K562 (cell line): ENCODE data around the gene DIS3L. TPM values are rescaled to one million over a fixed set of nuclear protein-coding genes. Genes with fewer than 3 reads are reported as not detected.

Experiments
- ATAC-seq: fragments of 200-7000 bp; cut with Tn5 transposase; 3 replicates; pipeline ENCODE4 v1.9.1; 2020; ENCODE audit warnings: moderate library complexity
- BruUV-seq: library from RNA; stranded (reverse); fragments of 400-500 nt; replicated peaks from 2 replicates; lab custom pipeline; 2021; lab: Mats Ljungman, UMichigan
- CTCF ChIA-PET: fragments of 300-600 bp; formaldehyde crosslinking; extraction: SDS; loops from one replicate; lab custom pipeline; 2021; ENCODE audit warnings: low intra/inter-chr PET ratio; lab: Yijun Ruan, JAX
- POLR2A ChIA-PET: fragments of 300-600, 350-650 bp; sonication (Branson Sonifier 250); formaldehyde crosslinking; extraction: SDS; loops from one replicate; lab custom pipeline; 2021; ENCODE audit warnings: antibody characterized with exemption, inconsistent platforms; lab: Yijun Ruan, JAX
- DNase-seq, 4 experiments: peaks; one replicate each; pipeline versions ENCODE4 v3.0.0 to v3.0.0-alpha.2; 2011 to 2018; ENCODE audit warnings: low spot score in 3 of 4, mixed read lengths in 3 of 4; ENCODE audit errors: extremely low read depth in 1 of 4
- FAIRE-seq: peaks from 2 replicates; lab custom pipeline; 2011; peaks lifted over from hg19 to GRCh38; lab: Jason Lieb, UNC
- H2AFZ ChIP-seq: 2 replicates; pipeline ENCODE4 v1.6.0; 2011; ENCODE audit warnings: low read depth, low read length, control low read depth, inconsistent platforms
- H3K27ac ChIP-seq: fragments of 200-600 bp; 3 replicates; pipeline ENCODE4 v1.8.0; 2011; ENCODE audit warnings: low read depth, mild to moderate bottlenecking, control low read depth, inconsistent platforms, low read length, moderate library complexity, mixed read lengths; ENCODE audit errors: extremely low read depth
- H3K27me3 ChIP-seq, 2 experiments: fragments of 300-600 bp in 1 of 2; 2 replicates in 1 of 2; 3 replicates in 1 of 2; pipeline versions ENCODE4 v1.6.0 to v1.8.0; 2011; ENCODE audit warnings: inconsistent platforms in 2 of 2, low read length in 2 of 2, mild to moderate bottlenecking in 1 of 2, mixed read lengths in 1 of 2, moderate library complexity in 1 of 2; ENCODE audit not compliant: control insufficient read depth in 2 of 2, insufficient read depth in 2 of 2
- H3K36me3 ChIP-seq: fragments of 300-600 bp; 3 replicates; pipeline ENCODE4 v1.8.0; 2011; ENCODE audit warnings: mild to moderate bottlenecking, low read length, inconsistent platforms; ENCODE audit not compliant: control insufficient read depth, insufficient read depth
- H3K4me1 ChIP-seq, 2 experiments: fragments of 200-600 bp in 1 of 2; replicated peaks in 1 of 2; 2 replicates in 1 of 2; 3 replicates in 1 of 2; pipeline versions ENCODE4 v1.5.1 to v1.8.0; 2011; ENCODE audit warnings: inconsistent platforms in 2 of 2, low read length in 2 of 2, mild to moderate bottlenecking in 1 of 2, mixed read lengths in 1 of 2, moderate library complexity in 1 of 2; ENCODE audit not compliant: control insufficient read depth in 2 of 2, insufficient read depth in 2 of 2
- H3K4me2 ChIP-seq: 2 replicates; pipeline ENCODE4 v1.6.1; 2011; ENCODE audit warnings: low read length, control low read depth, inconsistent platforms, mixed read lengths; ENCODE audit not compliant: insufficient read depth
- H3K4me3 ChIP-seq: fragments of 200-600 bp; sonication (generic), shearing (Covaris generic); 2 replicates; pipeline ENCODE4 v1.5.1; 2016; ENCODE audit warnings: control low read depth, inconsistent platforms
- H3K79me2 ChIP-seq: fragments of 200-600 bp; 3 replicates; pipeline ENCODE4 v1.8.0; 2011; ENCODE audit warnings: low read length, inconsistent platforms; ENCODE audit not compliant: control insufficient read depth, insufficient read depth
- H3K9ac ChIP-seq, 2 experiments: 2 replicates each; pipeline versions ENCODE4 v1.6.0 to v1.6.1; 2011; ENCODE audit warnings: low read depth in 2 of 2, low read length in 2 of 2, control low read depth in 1 of 2, inconsistent platforms in 1 of 2, mild to moderate bottlenecking in 1 of 2, mixed read lengths in 1 of 2; ENCODE audit not compliant: insufficient read depth in 1 of 2
- H3K9me1 ChIP-seq: one replicate; pipeline ENCODE4 v1.6.0; 2011; ENCODE audit warnings: inconsistent platforms, mild to moderate bottlenecking, low read length, moderate library complexity; ENCODE audit not compliant: control insufficient read depth, insufficient read depth
- H3K9me3 ChIP-seq: replicated peaks from 2 replicates; pipeline ENCODE4 v1.5.1; 2011; ENCODE audit warnings: low read depth, low read length, inconsistent platforms; ENCODE audit not compliant: control insufficient read depth, insufficient read depth
- H4K20me1 ChIP-seq: replicated peaks from 2 replicates; pipeline ENCODE4 v1.6.1; 2011; ENCODE audit warnings: low read length, inconsistent platforms, mixed read lengths; ENCODE audit not compliant: control insufficient read depth, insufficient read depth
- ATF6 ChIP-seq: sonication (generic); formaldehyde crosslinking; IDR thresholded peaks from 2 replicates; pipeline ENCODE4 v1.4.0; 2020; ENCODE audit warnings: mild to moderate bottlenecking, missing genetic modification reagents
- ATF7 ChIP-seq: fragments of 450-650 bp; IDR thresholded peaks from 2 replicates; pipeline ENCODE4 v1.7.1; 2014; ENCODE audit warnings: mild to moderate bottlenecking, moderate library complexity
- BACH1 ChIP-seq: fragments of 200-800 bp; sonication (Bioruptor generic); IDR thresholded peaks from 2 replicates; pipeline ENCODE4 v1.6.1; 2016; ENCODE audit warnings: missing genetic modification characterization, missing compliant biosample characterization
- DDX20 ChIP-seq: fragments of 450-650 bp; IDR thresholded peaks from 2 replicates; pipeline ENCODE4 v1.6.1; 2016; ENCODE audit warnings: missing genetic modification characterization, low read depth, mild to moderate bottlenecking, missing compliant biosample characterization, moderate library complexity
- E2F5 ChIP-seq: sonication (generic); formaldehyde crosslinking; IDR thresholded peaks from 2 replicates; pipeline ENCODE4 v1.8.0; 2022; ENCODE audit warnings: mild to moderate bottlenecking, missing genetic modification reagents
- EP400 ChIP-seq: fragments of 450-650 bp; IDR thresholded peaks from 2 replicates; pipeline ENCODE4 v1.6.1; 2017; ENCODE audit warnings: antibody characterized with exemption, mild to moderate bottlenecking, moderate library complexity
- FOSL1 ChIP-seq: fragments of 200-800 bp; sonication (Bioruptor generic); conservative IDR thresholded peaks from 2 replicates; pipeline ENCODE4 v1.6.1; 2016; ENCODE audit warnings: missing genetic modification characterization, missing compliant biosample characterization
- GABPB1 ChIP-seq: sonication (generic); formaldehyde crosslinking; IDR thresholded peaks from 2 replicates; pipeline ENCODE4 v1.8.0; 2022; ENCODE audit warnings: mild to moderate bottlenecking, missing genetic modification reagents
- KAT7 ChIP-seq: sonication (generic); formaldehyde crosslinking; IDR thresholded peaks from 2 replicates; pipeline ENCODE4 v1.8.0; 2022; ENCODE audit warnings: missing genetic modification reagents, mild to moderate bottlenecking, borderline replicate concordance
- MCM3 ChIP-seq: fragments of 450-650 bp; IDR thresholded peaks from 2 replicates; pipeline ENCODE4 v1.6.1; 2016
- SAP30 ChIP-seq: fragments of 200-600 bp; sonication (generic); IDR thresholded peaks from 2 replicates; pipeline ENCODE4 v1.6.1; 2012; ENCODE audit warnings: borderline replicate concordance, low read depth, mild to moderate bottlenecking, moderate library complexity, low read length, control low read depth, inconsistent platforms; ENCODE audit not compliant: insufficient read depth, poor library complexity, severe bottlenecking
- SMARCC2 ChIP-seq: fragments of 450-650 bp; IDR thresholded peaks from 2 replicates; pipeline ENCODE4 v1.6.1; 2017; ENCODE audit warnings: antibody characterized with exemption, moderate library complexity, mild to moderate bottlenecking, low read depth
- SP1 ChIP-seq: sonication (generic); formaldehyde crosslinking; IDR thresholded peaks from 2 replicates; pipeline ENCODE4 v1.8.1; 2022; ENCODE audit warnings: mild to moderate bottlenecking, missing genetic modification reagents
- TAF15 ChIP-seq: fragments of 200-400 bp; formaldehyde crosslinking; IDR thresholded peaks from 2 replicates; pipeline ENCODE4 v1.6.1; 2017; ENCODE audit warnings: mild to moderate bottlenecking, low read depth, low read length, moderate library complexity
- U2AF2 ChIP-seq: fragments of 200-400 bp; formaldehyde crosslinking; optimal IDR thresholded peaks from 2 replicates; pipeline ENCODE3; 2017; ENCODE audit warnings: low read depth, mild to moderate bottlenecking, low read length
- ZZZ3 ChIP-seq: fragments of 450-650 bp; IDR thresholded peaks from 2 replicates; pipeline ENCODE4 v1.6.1; 2016; ENCODE audit warnings: antibody characterized with exemption, mild to moderate bottlenecking, moderate library complexity
- WGBS: fragments of 100-300 bp; shearing (Covaris generic); methylation state at CpG from one replicate; pipeline ENCODE4 v1.1.6; 2016; ENCODE audit warnings: low coverage, mixed read lengths; ENCODE audit not compliant: insufficient coverage; ENCODE audit errors: missing lambda C conversion rate; 5-methylcytosine and 5-hydroxymethylcytosine counted together
- in situ Hi-C: fragments of 300-500 bp; cut with MboI; formaldehyde crosslinking; loops from 4 replicates; pipeline ENCODE4 v1.15.0; 2018; ENCODE audit warnings: inconsistent platforms, mixed read lengths
- intact Hi-C: fragments of 100-400 bp; cut with micrococcal nuclease; formaldehyde crosslinking; loops from 2 replicates; pipeline ENCODE4 v1.14.2; 2022
- polyA plus RNA-seq, 8 experiments: library from polyadenylated mRNA; depleted of rRNA in 4 of 8; stranded (reverse) in 5 of 8; unstranded in 3 of 8; fragments of >200 nt; fragmentation: Nextera tagmentation in 2 of 8; fragmentation: Illumina TruSeq in 1 of 8; extraction: Ambion mirVana in 2 of 8; extraction: Trizol in 1 of 8; gene quantifications; 2 replicates each; pipeline versions ENCODE4 v1.2.1 to v1.2.3, GENCODE V29; 2011 to 2014; ENCODE audit warnings: inconsistent platforms in 1 of 8, missing spikeins in 1 of 8
- total RNA-seq, 7 experiments: library from RNA; depleted of rRNA in 6 of 7; stranded (reverse); fragments of >200 nt in 6 of 7; fragmentation: Illumina TruSeq in 2 of 7; extraction: Trizol in 2 of 7; gene quantifications; 2 replicates each; pipeline versions ENCODE4 v1.2.1 to v1.2.3, GENCODE V29; 2011 to 2021; ENCODE audit warnings: low replicate concordance in 1 of 7
- TF ChIP-seq, protein P1 (sequence below): sonication (generic); formaldehyde crosslinking; IDR thresholded peaks from 2 replicates; pipeline ENCODE4 v1.8.0; 2022; ENCODE audit warnings: missing genetic modification reagents, mild to moderate bottlenecking, moderate library complexity, borderline replicate concordance

The DIS3L gene
- total and polyA plus RNA-seq, 9 of the 15 experiments (the other 6 are each of a cell fraction or from before 2014, with no cell fraction given): 5.9 to 34.6 (median 16.9) TPM

- Histone ChIP-seq H3K9me3 (no peaks in the 10 kb centered on the region), H3K9me1 (no peaks in the 10 kb centered on the region), H3K27ac (peak overlapping the region; percentile 82), H3K4me1 (peaks cover 17 to 20% of the 10 kb centered on the region in 2 experiments), H3K79me2 (peaks cover 22% of the 10 kb centered on the region), H3K36me3 (peaks cover 21% of the 10 kb centered on the region), H3K4me3 (peak overlapping the region; percentile 45), H4K20me1 (no peaks in the 10 kb centered on the region), H3K9ac (peak overlapping the region; percentile 85 to 97), H3K27me3 (no peaks in the 10 kb centered on the region), H2AFZ (peak overlapping the region; percentile 91), H3K4me2 (peak overlapping the region; percentile 96)
- peak in 3 of 4 experiments; percentile 17 to 63 (median 56) for DNase-seq
- in situ Hi-C loops (no loop called here), intact Hi-C loops (loop anchor here (5.0 kb wide), 1 partner anchor 203 kb away; the partner anchor contains the start of gene SNAPC5)
- TSS peak; percentile 54 for BruUV-seq
- WGBS: 6% methylated on average over 16 of the region's 16 CpGs
- ChIA-PET POLR2A (interaction anchor here (0.6 to 1.7 kb wide), 6 partner anchors 10 to 92 kb away, joined by 3 to 4 read pairs (median 3); no protein-coding TSS in a partner anchor), CTCF (no interaction called here)
- peak; percentile 65 for ATAC-seq
- FAIRE-seq: no peak
- no peak for TF ChIP-seq TAF15
- TF ChIP-seq KAT7 (CRISPR knock-in tag): peak; percentile 52; the same call in 1 of the 2 replicates
- no peak for TF ChIP-seq ATF7
- peak; percentile 78; the same call in 1 of the 2 replicates for TF ChIP-seq ATF6 (CRISPR knock-in tag)
- TF ChIP-seq SP1 (CRISPR knock-in tag): no peak
- TF ChIP-seq EP400: peak; percentile 47; the same call in 1 of the 2 replicates
- peak; percentile 51 for TF ChIP-seq SAP30
- 0 out of 2 replicates have a peak, but pooled peaks have one; percentile 36 for TF ChIP-seq FOSL1 (tag)
- no peak for TF ChIP-seq MCM3
- TF ChIP-seq DDX20 (tag): no peak
- TF ChIP-seq GABPB1 (CRISPR knock-in tag): peak; percentile 26
- TF ChIP-seq, protein P1, sequence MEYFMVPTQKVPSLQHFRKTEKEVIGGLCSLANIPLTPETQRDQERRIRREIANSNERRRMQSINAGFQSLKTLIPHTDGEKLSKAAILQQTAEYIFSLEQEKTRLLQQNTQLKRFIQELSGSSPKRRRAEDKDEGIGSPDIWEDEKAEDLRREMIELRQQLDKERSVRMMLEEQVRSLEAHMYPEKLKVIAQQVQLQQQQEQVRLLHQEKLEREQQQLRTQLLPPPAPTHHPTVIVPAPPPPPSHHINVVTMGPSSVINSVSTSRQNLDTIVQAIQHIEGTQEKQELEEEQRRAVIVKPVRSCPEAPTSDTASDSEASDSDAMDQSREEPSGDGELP (CRISPR knock-in tag): peak; percentile 64; the same call in 1 of the 2 replicates
- TF ChIP-seq SMARCC2: 0 out of 2 replicates have a peak, but pooled peaks have one; percentile 7
- TF ChIP-seq ZZZ3: 0 out of 2 replicates have a peak, but pooled peaks have one; percentile 49
- TF ChIP-seq BACH1 (tag): peak; percentile 41; the same call in 1 of the 2 replicates
- TF ChIP-seq E2F5: no peak
- no peak for TF ChIP-seq U2AF2
Measured at GRCh38 chr15:66294157-66294931, 976 bp downstream of the DIS3L start.
